T-helper 17 cell (primary cell): ENCODE data around the gene TANGO6. TPM values are rescaled to one million over a fixed set of nuclear protein-coding genes. Genes with fewer than 3 reads are reported as not detected.
A peak's percentile ranks its signal among the peaks of the same experiment; 100 is the strongest.

Source experiments
- ATAC-seq: fragments of 150-1000 bp; cut with Tn5 transposase; 2 replicates; pipeline ENCODE4 v1.10.0; 2021; ENCODE audit warnings: mild to moderate bottlenecking, moderate library complexity
- DNase-seq, 3 donors: peaks; one replicate each; pipeline versions ENCODE4 v3.0.0 to v3.0.0-alpha.2; 2020 to 2021
- H3K9me3 ChIP-seq: one replicate; pipeline ENCODE4 v1.7.0; 2013; ENCODE audit warnings: low read length, mild to moderate bottlenecking; ENCODE audit not compliant: control insufficient read depth, poor library complexity, severe bottlenecking
- H3K27ac Mint-ChIP-seq: one replicate; pipeline ENCODE4 v1.8.0; 2022; ENCODE audit warnings: mild to moderate bottlenecking, moderate library complexity, mixed read lengths
- H3K27me3 Mint-ChIP-seq: one replicate; pipeline ENCODE4 v1.8.0; 2022; ENCODE audit warnings: mixed read lengths
- H3K36me3 Mint-ChIP-seq: one replicate; pipeline ENCODE4 v1.8.0; 2022; ENCODE audit warnings: low read depth, mixed read lengths
- H3K4me1 Mint-ChIP-seq: one replicate; pipeline ENCODE4 v1.8.0; 2022; ENCODE audit warnings: mild to moderate bottlenecking, mixed read lengths
- H3K4me3 Mint-ChIP-seq: one replicate; pipeline ENCODE4 v1.8.0; 2022; ENCODE audit warnings: mild to moderate bottlenecking, moderate library complexity, mixed read lengths
- total RNA-seq, 4 donors: library from RNA in 2 of 4; stranded (reverse) in 2 of 4; gene quantifications; one replicate each; pipeline ENCODE4 v1.2.3 and lab custom pipeline; 2022 to 2026

The TANGO6 gene
- total RNA-seq, 2 donors from 2014 or later: 21.2 to 24.2 TPM

- no peaks in the 10 kb centered on the region for H3K9me3 ChIP-seq
- no peak for DNase-seq
- Mint-ChIP-seq H3K4me3 (no peak overlapping the region), H3K27me3 (no peaks in the 10 kb centered on the region), H3K36me3 (no peaks in the 10 kb centered on the region), H3K4me1 (peaks cover 30% of the 10 kb centered on the region), H3K27ac (peak overlapping the region; percentile 72)
- no peak for ATAC-seq
Observed at GRCh38 chr16:69127966-69128510, 284.7 kb downstream of the TANGO6 start.

DNA sequence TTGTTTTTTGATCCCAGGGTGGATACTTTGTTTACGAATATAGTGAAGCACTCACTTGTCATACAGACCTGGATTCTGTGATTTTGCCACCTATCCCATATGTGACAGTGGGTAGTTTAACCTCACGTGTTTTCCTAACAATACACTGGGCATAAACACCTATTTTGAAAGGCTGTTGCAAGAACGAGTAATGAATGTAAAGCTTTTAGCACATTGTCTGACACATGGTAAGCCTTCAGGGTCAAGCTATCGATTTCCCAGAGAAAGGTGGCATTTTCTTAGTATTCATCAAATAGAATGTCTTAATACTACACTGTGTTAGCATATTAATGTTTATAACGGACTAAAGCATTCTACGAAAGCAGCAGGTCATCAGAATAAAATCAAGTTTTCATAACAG, 287.1 kb downstream of the TANGO6 start:
- DNase-seq: no peak
- H3K36me3 Mint-ChIP-seq: no peaks in the 10 kb centered on the region
- H3K27ac Mint-ChIP-seq: peak overlapping the region; percentile 39
- ATAC-seq: no peak
- H3K4me3 Mint-ChIP-seq: no peak overlapping the region
- H3K9me3 ChIP-seq: no peaks in the 10 kb centered on the region
- H3K4me1 Mint-ChIP-seq: peaks cover 42% of the 10 kb centered on the region
- H3K27me3 Mint-ChIP-seq: no peaks in the 10 kb centered on the region

DNA sequence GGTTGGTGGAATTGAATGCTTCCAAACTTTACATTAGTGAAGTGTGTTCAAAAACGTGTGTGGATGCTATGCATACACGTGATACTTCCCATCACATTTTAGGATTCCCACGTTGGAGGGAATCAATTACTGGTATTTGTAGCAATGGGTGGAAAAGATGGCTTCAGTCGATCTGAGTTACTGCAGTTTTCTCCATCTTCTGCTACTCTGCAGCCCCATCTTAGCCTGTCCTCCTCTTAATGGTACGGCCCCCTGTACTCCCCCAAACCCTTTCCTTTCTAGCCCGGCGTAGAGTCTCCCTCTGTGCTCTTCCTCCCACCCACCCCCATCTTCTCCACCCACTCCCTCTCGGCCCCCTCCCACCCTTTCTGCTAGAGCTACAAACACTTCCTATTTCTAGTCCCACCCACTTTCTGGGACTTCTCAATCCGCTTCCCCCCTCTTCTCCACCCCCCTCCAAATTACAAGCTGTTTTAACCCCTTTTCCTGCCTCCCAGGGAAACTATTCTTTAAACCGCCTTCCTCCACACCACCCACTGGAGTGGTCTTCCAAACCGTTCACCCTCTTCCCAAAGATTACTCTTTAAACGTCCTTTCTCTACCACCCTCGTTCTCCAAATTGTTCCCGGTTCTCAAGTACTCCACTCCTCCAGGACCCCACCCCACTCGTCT, 288.0 kb downstream of the TANGO6 start:
- DNase-seq: no peak

DNA sequence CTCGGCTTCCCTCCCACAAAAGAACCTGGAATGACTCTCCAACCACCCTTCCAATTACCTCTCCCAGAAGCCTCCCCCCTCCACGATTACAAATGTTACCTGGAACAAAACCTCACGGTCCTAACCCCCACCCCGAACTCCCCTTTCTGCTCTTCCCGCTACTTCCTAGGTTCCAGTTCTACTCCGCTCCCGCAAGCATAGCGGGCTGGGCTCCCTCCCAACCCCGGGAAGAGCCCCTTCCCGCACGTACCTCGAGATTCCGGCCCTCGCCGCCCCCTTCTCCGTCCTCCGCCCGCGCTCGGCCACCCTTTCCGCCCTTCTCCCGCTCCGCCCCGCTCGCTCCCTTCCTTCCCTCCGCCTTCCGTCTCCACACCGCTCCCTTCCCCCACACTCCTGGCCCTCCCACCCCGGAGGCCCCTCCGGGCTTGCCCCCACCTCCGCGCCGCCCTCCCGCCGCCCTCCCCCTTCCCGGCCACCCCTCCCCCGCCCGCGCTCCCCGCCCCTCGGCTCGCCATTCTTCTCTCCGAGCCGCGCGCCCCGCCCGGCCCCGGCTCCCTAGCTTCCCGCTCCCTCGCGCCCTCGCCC, 288.6 kb downstream of the TANGO6 start:
- DNase-seq: peak in 2 of 3 donors; percentile 66 to 69
- no peaks in the 10 kb centered on the region for H3K27me3 Mint-ChIP-seq
- H3K4me1 Mint-ChIP-seq: peaks cover 46% of the 10 kb centered on the region
- peak overlapping the region; percentile 94 for H3K4me3 Mint-ChIP-seq
- ATAC-seq: peak; percentile 65
- H3K9me3 ChIP-seq: no peaks in the 10 kb centered on the region
- no peaks in the 10 kb centered on the region for H3K36me3 Mint-ChIP-seq
- peak overlapping the region; percentile 95 for H3K27ac Mint-ChIP-seq

More for the DNA sequence above, 288.0 kb downstream of the TANGO6 start:
- no peaks in the 10 kb centered on the region for H3K9me3 ChIP-seq
- no peak for ATAC-seq
- Mint-ChIP-seq H3K4me1 (peaks cover 42% of the 10 kb centered on the region), H3K4me3 (peak overlapping the region; percentile 94), H3K27me3 (no peaks in the 10 kb centered on the region), H3K27ac (peak overlapping the region; percentile 95), H3K36me3 (no peaks in the 10 kb centered on the region)

DNA sequence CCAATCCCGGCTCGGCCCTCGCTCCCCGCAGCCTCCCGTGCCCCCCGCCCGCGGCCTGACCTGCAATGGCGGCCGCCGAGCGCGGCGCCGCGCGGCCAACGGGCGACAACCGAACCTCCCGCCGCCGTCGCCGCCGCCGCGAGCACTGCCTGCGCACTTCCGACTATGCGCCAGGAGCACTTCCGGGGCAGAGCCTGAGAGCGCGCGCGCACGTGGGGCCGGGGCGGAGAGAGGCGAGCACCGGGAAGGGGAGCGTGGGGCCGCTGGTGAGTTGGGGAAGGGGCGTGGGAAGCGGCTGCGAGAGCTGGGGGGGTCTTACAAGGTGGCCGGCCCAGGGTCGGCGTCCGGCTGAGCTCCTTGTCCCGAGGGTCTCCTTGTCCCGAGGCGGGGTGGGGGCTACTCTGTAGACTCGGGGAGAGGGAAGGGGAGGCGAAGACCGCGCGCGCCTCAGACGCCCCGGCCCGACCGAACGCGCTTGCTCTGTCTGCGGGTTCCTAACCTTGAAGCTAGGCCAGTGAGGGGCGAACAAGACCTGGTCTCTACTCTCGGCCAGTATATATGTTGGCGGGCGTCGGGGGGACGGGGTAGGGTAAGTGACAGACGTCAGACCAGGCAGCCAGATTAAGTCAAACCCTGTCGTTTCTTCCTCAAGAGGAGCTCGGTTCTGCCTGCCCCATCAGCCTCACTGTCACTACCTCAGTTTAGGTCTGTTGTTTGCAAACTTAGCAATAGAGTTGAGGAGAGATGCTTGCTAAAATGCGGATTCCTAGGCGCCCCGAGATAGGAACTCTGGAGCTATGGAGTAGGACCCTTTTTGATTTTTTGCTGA, 289.3 kb downstream of the TANGO6 start, which contains the start of the genes CHTF8 and UTP4:
Gene CHTF8, minus strand, starts transcription at position 165 of the 829 bp plus-strand sequence. CDS start 11,130 bp downstream, outside the sequence.
Gene UTP4, plus strand, starts transcription at position 226 of the 829 bp plus-strand sequence. CDS start 811 bp downstream, outside the sequence.
- Mint-ChIP-seq H3K36me3 (no peaks in the 10 kb centered on the region), H3K4me1 (peaks cover 42% of the 10 kb centered on the region), H3K27ac (peak within 1 kb of the TSS; percentile 95), H3K4me3 (peak within 1 kb of the TSS; percentile 94), H3K27me3 (no peaks in the 10 kb centered on the region)
- ATAC-seq (peak; percentile 92), DNase-seq (peak; percentile 79 to 84 (median 83))
- H3K9me3 ChIP-seq: no peaks in the 10 kb centered on the region

DNA sequence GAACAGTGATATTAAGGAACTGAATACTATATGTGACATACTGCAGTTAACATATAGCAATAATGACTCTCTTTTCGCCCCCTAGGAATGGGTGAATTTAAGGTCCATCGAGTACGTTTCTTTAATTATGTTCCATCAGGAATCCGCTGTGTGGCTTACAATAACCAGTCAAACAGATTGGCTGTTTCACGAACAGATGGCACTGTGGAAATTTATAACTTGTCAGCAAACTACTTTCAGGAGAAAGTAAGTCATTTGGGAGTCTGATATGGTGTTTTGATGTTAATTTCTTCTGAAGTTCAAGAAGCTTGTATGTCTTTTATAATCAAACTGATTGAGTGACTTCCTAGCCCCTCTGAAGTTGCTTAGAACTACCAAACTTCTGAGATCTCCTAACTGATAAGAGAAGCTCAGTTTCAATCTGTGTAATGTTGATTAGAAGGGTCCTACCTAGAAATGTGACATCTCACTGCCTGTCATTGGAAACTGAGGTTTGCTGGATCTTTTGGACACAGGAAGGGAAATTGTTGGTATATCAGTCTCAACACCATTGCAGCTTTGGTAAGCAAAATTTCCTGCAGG, 290.1 kb downstream of the TANGO6 start:
- Mint-ChIP-seq H3K27ac (peak overlapping the region; percentile 95), H3K4me1 (peaks cover 39% of the 10 kb centered on the region), H3K36me3 (no peaks in the 10 kb centered on the region), H3K27me3 (no peaks in the 10 kb centered on the region), H3K4me3 (peak overlapping the region; percentile 94)
- no peaks in the 10 kb centered on the region for H3K9me3 ChIP-seq
- DNase-seq (no peak), ATAC-seq (no peak)

Other genes starting within 250 kb of the TANGO6 start
- gene CDH3, start 198.2 kb upstream of the TANGO6 start, total RNA-seq: under 1 TPM; 0.37 to 0.42 TPM
- under 1 TPM; 0.44 to 0.47 TPM for gene CDH1, start 106.2 kb upstream of the TANGO6 start, total RNA-seq